HFF-Myc (cell line): Measurements from ENCODE around the gene CMYA5.

Experiments used
- DNase-seq: peaks from one replicate; pipeline ENCODE4 v3.0.0-alpha.2; 2011; ENCODE audit warnings: low read depth; ENCODE audit errors: extremely low read depth
- H3K4me3 ChIP-seq: replicated peaks from 2 replicates; pipeline ENCODE4 v1.5.1; 2011; ENCODE audit warnings: low read depth, mild to moderate bottlenecking, control low read depth, low read length
- CTCF ChIP-seq: IDR thresholded peaks from 2 replicates; pipeline ENCODE4 v1.5.1; 2012; ENCODE audit warnings: mild to moderate bottlenecking, low read depth, low read length, control low read depth; ENCODE audit errors: missing control alignments

Gene CMYA5

GRCh38 chr5:79802406-79802805 lies 112.8 kb downstream of the CMYA5 start:
- H3K4me3 ChIP-seq: no peak overlapping the region
- no peak for TF ChIP-seq CTCF
- no peak for DNase-seq

GRCh38 chr5:79803007-79803406 lies 113.4 kb downstream of the CMYA5 start:
- H3K4me3 ChIP-seq: no peak overlapping the region
- no peak for DNase-seq

GRCh38 chr5:79806741-79807140 lies 117.1 kb downstream of the CMYA5 start:
- TF ChIP-seq CTCF: no peak
- H3K4me3 ChIP-seq: no peak overlapping the region
- DNase-seq: no peak

More at GRCh38 chr5:79803007-79803406, 113.4 kb downstream of the CMYA5 start:
- TF ChIP-seq CTCF: no peak

- DNase-seq: no peak
- no peak for TF ChIP-seq CTCF
- no peak overlapping the region for H3K4me3 ChIP-seq
These were observed 120.1 kb downstream of the CMYA5 start for GRCh38 chr5:79809743-79810142.

- no peak overlapping the region for H3K4me3 ChIP-seq
- DNase-seq: no peak
- TF ChIP-seq CTCF: no peak
These were observed 121.4 kb downstream of the CMYA5 start for GRCh38 chr5:79811081-79811480.

- no peak for DNase-seq
- no peak for TF ChIP-seq CTCF
- H3K4me3 ChIP-seq: no peak overlapping the region
These were observed 122.3 kb downstream of the CMYA5 start for GRCh38 chr5:79811904-79812303.

- no peak for TF ChIP-seq CTCF
- no peak for DNase-seq
- no peak overlapping the region for H3K4me3 ChIP-seq
These were observed 125.1 kb downstream of the CMYA5 start for GRCh38 chr5:79814699-79815098.
